HG02678 (cell line): Measurements from ENCODE around the gene HSBP1.

Experiments used
- ATAC-seq: cut with Tn5 transposase; IDR thresholded peaks from one replicate; pipeline ENCODE4 v1.9.1; 2021; ENCODE audit warnings: mild to moderate bottlenecking, moderate library complexity; ENCODE audit not compliant: unreplicated experiment

HSBP1 gene

DNA sequence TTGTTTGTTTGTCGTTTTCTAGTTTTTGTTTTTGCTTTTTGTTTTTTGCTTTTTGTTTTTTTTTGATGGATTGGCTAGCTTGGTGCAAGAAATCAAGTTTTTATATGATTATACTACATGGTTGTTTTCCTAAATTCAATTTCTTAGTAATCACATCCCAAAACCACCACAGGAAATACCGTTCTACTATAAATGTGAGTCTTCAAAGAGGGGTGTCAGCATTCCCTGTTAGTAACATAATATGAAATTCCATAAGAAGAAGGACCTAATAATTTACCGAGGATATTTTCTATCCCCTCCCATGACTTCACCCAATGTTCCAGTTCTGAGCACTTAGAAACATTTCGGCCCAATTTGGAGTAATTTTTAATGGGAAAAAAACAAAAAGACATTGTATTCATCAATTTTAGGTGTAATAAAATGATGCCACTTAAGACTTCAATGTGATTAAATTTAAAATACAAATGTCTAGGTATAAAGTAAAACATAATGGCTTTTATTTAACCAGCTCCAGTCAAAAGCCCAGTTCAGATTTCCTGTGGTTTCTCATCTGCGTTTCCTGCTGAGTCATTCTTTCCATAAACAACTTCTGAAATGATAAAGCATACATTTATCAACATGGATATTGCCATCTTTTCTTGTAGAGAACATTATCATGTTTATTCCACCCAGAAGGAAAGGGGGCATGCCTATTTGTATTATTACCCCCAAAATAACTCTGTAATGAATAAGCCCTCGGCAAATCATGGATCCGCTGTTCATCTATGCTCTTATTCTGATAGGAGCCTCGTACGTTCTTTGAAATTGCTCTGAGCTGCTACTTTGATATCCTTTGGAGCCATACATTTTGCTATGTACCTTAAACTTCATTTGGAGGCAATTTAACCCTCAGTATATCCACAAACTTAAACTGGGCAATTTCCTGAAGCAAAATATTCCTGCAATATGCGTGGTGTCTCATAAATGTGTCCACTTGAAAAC lies 28.1 kb downstream of the HSBP1 start:
- ATAC-seq = no peak

DNA sequence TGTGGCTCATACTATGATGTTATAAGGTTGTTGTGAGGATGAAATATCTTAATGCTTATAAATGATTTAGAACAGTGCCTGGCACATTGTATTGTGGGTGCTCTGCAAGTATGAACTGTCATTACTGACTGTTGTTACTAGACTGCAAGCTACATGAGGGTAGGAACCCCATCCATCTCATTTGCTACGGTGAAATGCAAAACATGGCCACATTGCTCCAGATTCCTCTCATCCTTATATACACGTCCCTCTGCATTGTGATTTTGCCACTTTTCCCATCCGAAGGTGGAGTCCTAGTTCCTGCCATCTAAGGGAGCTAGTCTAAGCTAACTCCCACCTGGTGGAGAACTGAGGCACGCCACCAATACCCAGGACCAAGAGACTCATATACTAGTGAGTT lies 29.8 kb downstream of the HSBP1 start:
- ATAC-seq = no peak

DNA sequence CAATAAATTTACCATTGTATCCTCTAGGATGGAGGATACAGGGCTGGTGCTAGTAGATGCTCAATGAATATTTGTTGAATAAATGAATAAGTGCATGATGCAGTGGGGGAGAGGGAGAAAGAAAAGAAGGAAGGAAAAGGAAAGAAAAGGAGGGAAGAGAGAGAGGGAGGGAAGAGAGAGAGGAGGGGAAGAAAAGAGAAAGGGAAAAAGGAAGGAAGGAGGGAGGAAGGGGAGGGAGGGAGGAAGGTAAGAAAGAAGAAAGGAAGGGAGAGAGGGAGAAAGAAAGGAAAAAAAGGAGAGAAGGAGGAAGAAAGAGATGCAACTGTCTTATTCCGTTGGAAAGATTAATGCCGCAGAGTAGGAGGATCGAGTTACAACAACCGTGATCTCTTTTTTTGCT lies 30.4 kb downstream of the HSBP1 start:
- ATAC-seq = no peak

DNA sequence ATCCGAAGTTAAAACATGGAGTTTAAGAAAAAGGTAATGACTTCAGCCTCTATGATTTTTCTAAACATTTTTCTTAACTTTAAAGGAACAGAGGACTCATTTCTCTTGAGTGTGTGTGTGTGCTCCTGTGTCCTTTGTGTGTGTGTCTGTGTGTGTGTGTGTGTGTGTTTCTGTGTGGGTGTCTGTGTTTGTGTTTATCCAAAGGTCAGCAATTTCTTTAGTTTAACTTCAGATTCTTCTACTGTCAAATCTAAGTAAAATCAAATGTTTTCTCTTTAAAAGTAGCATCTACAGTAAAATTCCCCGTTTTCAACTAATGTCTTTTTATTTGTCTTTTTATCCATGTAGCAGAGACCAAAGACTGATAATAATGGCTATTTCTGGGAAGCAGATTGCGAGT lies 31.8 kb downstream of the HSBP1 start:
- ATAC-seq = no peak

DNA sequence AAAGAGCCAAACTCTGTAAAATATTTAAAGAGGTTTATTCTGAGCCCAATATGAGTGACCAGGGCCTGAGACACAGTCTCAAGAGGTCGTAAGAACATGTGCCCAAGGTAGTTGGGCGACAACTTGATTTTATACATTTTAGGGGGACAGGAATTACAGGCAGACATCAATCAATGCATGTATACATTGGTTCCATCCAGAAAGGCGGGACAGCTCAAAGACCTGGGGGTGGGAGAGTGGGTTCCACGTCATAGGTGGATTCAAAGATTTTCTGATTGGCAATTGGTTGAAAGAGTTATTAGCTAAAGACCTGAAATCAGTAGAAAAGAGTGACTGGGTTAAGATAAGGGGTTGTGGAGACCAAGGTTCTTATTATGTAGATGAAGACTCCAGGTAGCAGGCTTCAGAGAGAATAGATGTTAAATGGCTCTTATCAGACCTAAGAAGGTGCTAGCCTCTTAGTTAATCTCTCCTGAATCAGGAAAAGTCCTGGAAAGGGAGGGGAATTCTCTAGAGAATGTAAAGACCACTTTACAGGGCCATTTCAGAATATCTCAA lies 32.4 kb downstream of the HSBP1 start:
- no peak for ATAC-seq

DNA sequence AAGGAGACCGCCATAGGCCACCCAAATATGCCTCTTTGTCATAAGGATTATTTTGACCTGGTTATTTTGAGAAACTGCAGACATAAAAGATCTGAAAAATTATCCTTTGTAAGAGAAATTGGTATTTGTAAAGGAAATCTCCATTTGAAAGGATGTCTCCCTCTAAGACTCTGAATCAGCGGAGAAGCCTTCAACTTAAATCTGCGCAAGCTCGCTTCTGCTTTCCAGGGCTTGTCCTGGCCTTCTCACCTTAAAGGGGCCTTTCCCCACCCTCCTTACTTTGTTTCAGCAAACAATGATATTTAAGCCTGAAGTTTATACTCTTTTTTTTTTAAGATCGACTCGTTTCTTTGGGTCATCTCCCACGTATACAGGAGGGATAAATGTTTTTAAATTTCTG lies 34.5 kb downstream of the HSBP1 start:
- no peak for ATAC-seq

DNA sequence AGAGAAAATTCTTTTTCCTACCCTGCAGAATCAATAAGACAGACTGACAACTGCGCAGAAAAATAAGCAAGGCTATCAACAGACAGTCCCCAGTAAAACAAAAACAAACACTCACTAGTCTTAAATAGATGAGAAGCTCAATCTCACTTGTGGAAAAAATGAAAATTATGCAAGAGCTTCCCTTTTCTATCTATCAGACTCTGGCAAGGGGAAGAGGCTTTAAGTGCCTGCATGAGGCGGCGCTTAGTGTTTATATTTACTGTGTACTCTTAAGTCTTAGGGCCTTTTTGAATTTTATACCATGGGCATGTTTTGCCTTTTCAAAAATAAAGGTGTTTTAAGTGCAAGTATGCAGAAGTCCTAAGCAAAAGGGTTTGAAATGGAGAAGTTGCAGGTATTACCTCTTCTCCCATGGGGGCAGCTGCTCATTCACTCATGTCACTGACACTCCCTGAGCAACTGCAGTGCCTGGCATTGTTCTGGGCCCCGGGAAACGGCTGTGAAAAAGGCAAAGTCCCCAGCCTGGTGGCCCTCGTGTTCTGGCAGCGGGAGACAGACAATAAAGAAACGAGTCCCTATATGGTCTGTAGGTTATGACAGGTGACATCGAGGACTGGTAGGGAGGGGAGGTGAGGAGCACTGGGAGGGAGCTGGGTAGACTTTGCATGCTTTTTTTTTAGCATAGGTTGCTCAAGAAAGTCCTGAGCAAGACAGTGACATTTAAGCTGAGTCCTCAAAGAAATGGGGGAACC lies 35.2 kb downstream of the HSBP1 start:
- no peak for ATAC-seq

DNA sequence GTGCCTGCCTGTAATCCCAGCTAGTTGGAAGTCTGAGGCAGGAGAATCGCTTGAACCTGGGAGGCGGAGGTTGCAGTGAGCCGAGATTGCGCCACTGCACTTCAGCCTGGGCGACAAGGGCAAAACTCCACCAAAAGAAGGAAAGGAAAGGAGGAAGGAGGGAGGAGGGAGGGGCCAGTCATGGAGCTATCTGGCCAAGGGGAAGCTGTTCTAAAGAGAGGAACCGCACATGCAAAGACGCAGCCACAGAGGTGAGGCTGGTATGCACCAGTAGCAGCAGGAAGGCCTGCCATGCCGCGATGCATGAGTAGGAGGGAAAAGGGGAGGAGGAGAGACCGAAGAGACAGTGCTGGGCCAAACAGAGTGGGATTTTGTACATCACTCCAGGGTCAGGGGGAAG lies 35.9 kb downstream of the HSBP1 start:
- ATAC-seq = no peak

DNA sequence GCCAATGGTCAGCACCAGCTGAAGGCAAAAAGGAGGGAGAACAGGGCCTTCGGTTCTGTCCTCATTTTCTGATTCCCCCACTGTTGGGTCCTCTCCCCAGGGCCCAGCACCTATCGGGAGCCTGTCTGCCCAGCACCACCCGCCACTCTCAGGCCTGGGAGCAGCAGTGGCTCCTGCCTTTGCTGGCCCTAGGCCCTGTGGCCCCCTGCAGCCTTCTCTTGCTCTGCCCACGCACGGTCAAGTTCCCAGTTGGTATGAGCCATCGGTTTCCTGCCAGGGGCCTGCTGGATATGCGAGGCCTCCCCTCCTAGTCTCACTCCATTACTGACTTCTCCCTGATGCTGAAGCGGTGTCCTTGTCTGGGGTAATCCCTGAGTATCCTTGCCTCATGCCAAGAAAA lies 37.5 kb downstream of the HSBP1 start:
- ATAC-seq = no peak

DNA sequence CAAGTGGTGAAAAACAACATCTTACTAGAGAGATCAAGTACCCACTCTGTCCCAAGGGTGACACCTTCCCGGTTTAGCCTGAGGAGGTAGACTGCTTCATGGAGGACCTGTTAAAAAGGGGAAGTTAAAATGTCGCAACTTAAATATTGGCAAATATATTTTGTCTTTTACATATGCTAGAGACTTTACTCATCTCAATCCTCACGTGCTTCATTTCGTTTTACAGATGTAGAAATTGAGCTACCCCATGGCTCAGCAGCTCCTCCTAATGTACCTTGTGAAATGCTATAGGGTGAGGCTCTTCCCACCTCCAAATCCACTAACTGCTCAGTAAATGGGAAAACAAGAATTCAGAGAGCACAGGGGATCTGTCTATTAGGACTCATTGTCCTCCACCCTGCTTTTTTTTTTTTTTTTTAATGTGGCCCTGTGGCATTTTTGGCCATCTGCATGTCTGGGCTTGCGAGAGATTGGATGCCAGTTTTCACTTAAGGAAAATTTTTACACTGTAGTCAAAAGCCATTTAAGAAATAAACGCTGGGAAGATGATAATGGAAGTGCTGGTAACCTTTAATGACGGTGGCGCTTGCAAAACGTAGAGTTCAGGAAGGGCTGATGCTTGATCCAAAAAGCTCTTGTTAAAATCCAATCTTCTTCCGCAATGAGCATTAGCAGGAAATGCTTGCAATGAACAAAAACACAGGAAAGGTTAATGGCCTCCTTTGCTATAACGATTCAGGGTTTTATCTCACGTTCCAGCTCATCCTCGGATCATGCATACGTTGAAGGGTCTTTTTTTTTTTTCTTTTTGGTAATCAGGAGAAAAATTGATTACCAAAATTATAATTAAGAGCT lies 39.8 kb downstream of the HSBP1 start:
- ATAC-seq = no peak

DNA sequence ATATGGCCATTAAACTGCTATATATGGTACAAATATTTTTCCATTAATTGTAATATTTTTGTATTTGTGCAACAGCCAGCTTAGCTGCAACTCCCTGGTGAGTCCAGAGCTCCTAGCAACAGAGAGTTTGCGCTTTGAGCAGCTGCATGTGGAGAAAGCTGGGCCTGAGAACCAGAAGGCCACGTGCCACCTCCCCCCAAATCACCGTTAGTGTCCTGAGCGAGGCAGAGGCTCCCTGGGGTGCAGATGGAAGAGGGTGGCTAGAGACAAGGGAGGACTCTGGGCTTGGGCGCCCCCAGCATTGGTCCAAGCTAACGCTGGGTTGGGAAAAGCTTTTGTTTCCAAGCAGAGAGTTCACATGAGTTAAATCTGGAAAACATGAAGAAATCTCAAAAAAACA lies 41.6 kb downstream of the HSBP1 start:
- ATAC-seq = no peak

DNA sequence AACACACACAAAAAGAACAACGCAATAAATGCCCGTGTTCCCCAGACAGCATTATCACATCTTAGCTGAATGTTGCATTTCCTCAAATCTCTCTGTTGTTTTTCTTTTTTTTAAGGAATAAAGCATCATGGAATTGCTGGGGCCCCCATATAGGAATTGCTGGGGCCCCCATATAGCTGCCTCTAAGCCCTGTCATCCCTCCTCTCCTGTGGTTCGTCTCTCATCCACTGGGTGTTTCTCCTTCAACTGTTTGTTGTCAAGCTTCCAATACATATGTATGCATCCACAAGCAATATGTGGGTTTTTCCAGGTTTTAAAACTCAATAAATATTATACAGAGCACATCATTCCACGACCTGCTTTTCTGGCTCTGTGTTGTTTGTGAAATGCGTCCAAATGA lies 43.2 kb downstream of the HSBP1 start:
- ATAC-seq = no peak

DNA sequence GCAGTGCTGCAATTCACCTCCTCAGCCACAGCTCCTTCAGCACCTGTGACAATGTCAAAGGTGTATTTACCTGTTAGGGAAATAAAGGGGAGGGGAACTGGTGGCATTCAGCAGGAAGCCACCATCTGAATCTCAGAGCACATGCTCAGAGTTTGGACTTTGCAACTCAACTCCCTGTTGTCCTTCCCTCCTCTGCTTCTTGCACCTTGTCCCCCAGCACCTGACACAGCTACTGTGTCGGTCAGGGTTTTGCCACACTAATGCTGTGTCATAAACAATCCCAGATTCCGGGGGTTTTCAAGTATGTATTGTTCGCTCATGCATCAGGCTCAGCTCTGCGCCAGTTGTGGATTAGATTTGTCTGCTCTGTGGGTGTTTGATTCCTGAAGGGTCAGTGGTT lies 43.7 kb downstream of the HSBP1 start:
- ATAC-seq = no peak

DNA sequence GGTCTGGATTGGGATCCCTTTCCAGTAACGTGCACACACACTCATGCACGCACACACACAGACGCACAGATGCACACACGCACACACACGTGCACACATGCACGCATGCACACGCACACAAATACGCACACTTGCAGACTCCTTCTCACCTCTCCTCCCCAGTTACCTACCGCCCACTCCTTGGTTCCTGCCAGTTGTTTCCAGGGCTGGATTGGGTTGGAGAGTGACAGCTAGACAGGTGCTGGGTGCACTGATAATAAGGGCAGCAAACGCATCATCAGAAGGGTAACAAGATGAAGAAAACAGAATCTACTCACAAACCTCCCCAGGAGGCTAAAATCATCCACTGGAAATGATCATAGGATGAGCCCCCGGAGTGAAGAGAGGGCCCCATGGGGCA lies 45.0 kb downstream of the HSBP1 start:
- no peak for ATAC-seq

DNA sequence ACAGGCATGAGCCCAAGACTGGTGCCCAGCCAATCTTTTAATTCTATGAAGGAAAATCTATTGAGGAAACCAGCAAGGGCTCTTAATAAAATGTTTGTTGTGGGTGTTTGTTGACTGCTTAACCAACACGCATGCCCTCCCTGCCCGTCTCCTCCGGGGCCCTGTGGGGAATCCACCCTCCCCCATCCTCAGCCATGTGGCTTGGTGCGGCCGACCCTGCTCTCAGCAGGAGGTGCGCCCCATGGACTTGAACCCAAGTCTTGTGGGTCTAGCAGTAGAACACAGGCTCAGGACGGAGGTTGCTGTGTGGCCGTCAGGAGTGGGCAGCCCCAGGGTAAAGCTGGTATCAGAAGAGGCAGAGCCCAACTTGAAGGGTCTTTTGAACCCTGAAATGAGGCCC lies 46.1 kb downstream of the HSBP1 start:
- no peak for ATAC-seq

DNA sequence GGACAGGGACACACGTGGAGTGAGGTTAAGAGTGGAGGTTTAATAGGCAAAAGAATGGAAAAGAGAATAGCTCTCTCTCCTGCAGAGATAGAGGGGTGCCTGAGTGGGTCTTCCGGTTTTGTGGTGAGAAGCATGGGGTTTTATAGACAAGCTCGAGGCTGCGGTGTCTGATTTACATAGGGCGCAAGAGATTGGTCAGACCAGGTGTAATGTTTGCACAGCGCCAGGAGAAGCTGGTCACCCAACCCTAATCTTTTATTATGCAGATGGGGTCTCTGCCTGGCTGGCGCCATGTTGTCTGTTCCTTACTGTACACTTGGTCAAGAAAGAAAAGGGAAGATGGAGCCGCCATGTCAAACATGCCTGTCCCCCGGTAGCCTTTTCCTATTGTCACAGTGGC lies 46.6 kb downstream of the HSBP1 start:
- no peak for ATAC-seq

DNA sequence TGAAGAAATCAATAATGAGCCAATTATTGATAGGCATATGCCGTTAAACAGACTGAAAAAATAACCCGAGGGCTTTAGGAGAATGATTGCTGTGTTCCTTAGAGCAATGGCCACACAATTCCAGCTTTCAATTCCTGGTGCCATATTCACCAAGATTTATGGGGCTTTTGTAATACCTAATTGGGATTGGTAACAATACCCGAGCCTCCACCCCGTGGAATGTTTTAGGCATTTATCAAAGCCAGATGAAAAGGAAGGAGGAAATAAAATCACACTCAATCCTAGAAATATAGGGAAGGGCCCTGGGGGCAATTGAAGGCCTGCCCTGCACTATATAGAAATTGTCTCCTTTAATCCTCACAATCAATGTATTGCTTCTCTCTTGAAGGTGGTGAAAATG lies 49.0 kb downstream of the HSBP1 start:
- ATAC-seq = no peak

DNA sequence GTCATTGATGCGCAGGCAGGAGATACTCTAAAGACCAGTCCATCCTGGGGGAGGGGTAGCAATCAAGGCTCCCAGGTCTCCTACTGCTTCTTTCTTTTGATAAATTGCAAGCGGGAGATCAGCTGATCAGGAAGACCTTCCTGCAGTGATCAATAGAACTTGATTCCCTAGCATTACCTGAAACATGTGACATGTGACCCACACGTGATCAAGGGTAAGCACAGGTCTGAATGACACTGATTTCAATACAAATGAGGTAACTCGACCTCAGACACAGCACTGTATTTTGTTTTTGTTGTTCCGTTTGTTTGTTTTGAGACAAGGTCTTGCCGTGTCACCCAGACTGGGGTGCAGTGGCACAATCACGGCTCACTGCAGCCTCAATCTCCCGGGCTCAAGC lies 51.5 kb downstream of the HSBP1 start:
- no peak for ATAC-seq

DNA sequence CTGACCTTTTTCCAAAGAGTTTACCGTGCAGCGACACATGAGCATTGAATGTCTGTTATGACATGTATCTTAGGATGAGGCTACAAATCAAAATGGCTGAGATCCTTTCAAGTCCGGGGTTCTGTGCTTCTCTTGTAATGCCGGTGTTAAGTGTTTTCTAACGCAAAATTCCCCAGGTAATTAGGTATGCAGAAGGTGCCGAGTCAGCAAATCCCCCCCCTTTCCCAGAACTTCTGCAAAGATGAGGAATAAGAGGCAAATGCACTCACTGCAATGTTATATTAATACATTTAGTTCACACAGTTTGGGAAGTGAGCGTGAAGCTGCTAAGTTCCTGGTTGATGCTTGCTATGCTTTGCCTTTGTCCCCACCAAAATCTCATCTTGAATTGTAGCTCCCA lies 54.9 kb downstream of the HSBP1 start:
- no peak for ATAC-seq

DNA sequence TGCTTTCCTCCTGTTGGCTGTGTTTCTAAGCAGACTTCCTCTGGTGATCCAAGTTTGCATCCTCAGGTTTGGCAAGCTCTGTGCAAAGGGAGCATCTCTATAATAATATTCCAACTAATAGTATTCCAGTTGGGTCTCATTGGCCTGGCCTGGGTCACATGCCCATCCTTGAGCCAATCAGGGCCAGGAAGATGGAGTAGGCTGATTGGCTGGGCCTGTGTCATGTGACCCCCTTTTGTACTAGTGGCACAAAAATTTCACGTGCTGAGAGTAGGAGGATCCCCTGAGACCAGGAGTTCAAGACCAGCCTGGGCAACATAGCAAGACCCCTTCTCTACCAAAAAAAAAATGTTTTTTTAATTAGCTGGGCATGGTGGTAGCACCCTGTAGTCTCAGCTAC lies 55.9 kb downstream of the HSBP1 start:
- no peak for ATAC-seq
